ENCODE results near the gene PCNX2.

The PCNX2 gene

DNA sequence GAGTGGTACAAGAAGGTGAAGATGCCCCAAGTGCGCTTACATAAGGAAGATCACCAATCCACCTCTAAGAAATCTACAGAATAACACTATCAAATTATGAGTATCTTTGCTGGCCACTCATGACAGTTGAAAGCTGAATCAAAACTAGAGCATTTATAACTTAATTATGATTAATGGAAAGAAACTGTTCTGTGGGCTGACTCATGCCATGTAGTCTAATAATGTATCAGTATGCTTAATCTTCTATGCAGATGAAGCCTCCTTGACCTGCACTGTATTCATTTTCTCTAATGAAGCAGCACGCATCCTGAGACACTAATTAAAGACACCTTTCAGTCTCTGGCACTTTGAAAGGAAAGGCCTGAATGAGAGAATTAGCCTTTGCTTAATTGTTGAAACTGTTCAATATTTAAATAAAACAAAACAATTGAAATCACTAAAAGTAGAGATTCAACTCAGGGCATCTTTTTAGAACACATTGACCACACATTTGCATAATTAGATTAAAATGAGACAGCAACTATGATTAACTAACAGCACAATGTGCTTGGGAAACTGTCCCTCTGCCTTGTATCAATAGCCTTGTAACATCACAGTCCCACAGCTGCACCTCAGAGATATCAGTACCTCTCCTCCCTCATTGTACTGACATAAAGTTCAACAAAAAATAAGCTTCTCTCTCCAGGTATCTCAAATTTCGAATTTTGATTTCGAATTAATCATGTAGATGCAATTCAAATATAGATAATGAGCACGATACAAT, 239.5 kb downstream of the PCNX2 start:
- no peak for DNase-seq

DNA sequence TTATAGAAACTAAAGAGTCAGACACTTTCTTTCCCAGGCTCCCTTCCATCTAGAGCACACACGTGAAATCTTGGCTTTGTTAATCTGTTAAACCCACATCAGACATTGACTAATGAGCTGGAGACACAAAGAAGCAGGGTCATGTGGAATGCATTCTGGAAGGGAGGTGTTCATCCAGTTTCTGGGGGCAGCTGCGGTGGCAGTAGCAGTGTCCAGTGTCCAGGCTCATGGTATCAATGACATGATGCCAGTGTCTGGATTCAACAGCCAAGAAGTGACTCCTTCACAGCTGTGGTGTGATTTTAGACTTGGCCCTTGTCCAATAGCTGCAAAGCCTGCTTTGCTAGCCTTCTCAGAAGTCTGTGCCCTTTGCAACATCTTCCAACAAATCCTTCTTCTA, 249.9 kb downstream of the PCNX2 start:
- DNase-seq: no peak

DNA sequence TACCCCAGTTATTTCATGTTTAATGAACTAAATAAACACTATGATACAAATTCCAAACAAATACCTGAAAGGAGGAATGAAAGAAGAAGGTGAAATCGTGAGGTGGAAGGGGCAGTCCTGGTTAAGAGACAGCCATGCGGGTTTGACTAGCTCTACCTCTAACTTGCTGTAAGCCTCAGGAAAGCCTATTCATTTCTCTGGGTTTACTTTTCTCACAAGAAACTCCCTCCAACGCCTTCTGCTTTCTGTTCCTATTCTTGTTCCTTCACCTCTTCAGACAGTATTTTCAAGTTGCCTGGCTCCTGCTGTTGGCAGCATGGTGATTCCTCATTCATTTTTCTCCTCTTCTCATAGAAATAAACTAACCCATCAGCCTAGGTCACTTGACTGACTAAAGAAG, 252.7 kb downstream of the PCNX2 start:
- DNase-seq: no peak

DNA sequence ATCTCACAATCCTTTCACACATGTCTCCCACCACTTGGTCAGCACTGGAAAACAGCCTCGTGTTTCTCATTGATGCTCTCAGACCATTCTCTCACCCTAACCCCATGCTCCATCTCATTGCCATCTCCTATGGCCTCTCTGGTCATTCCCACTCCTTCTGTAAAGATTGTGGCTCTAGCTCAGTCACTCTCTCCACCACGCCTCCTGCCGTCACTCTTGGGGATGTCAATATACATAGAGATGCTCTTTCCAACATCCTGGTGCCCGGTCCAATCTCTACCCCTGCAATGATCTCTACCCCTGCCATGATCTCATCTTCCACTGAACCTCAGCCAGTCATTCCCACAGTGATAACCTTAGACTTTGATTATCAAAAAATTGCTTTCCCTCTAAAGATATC, 255.0 kb downstream of the PCNX2 start:
- DNase-seq: no peak

DNA sequence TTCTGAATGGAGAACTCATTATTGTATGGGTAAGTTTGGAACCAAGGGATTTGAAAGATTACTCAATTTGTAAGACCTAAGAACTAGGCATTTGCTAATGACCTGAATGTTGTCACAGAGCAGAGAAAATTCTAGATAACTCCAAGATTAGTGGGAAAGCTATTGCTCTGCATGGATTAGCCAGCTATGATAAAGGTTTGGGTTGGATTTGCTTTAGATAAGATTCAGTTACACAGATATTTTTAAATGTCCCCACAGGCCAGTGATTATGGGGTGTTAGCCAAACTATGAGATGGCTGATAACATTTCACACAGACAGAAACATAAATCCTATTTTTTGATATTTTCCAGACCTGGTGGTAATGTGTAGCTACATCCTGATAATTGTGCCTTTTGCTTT, 256.9 kb downstream of the PCNX2 start:
- DNase-seq: no peak

DNA sequence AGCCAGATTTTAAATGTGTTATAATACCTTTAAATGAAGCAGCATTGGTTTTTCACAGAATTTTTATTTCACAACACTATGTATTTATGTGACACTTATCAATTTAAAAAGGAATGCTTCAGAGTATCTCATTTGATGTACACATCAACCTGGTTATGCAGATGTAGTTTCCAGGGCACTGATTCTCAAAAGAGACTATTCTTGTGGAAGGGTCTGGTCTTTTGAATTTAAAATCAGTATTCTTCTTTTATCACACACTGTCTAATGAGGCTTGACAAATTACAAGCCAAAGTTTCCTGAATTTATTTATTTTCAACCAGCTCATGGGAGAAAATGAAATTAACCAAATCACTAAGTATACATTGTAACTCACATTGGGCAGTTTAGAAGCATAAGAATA, 257.7 kb downstream of the PCNX2 start:
- DNase-seq: no peak

DNA sequence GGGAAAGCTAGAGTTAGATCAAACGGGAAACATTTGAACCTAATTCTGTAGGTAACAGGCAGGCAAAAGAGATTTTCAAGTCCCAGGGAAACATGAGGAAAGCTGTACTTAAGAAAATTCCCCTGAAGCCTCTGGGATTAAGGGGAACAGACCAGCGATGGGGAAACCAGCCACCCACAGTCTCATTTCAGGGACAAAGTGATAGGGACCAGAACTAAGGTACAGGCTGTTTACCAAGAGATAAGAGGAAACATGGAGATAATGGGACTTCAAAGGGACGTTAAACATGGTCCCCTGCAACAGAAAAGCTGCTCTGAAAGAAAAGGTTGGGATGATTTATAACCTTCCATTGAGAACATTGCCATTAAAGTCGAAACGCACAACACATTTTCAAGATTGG, 260.7 kb downstream of the PCNX2 start:
- no peak for DNase-seq

DNA sequence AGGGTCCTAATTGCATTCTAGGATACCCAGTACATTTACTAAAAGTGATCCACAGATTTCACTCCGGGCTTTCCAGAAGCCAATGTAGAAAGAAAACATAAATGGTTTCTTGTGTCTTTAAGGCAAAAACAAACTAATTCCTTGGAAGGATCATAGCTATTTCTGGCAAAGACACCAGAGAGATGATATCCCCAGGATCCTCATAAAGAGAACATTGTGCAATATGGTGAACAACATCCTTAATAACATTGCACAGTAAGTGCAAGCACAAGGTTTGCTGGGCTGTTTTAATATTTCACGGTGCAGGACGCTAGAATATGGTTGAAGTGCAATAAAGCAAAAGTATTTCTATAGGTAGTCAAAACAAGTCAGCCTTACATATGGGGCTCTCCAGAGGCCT, 262.2 kb downstream of the PCNX2 start:
- DNase-seq: no peak

DNA sequence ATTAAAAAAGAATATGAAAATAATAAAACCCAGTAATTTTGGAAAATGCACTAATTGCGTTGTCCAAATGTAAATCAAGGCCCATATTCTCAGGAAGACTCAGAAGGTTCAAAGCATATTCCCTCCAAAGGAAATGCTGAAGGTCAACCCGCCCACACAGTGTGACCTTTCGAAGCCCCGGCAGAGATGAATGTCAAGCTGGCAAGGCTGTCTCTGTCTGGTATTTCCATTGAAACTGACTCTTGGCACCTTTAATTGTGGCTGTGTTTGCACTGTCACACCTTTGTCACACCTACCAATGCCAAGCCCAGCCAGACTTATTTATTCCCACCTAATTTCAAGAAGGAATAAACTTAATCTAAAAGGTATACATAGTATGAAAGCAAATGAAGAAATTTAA, 262.6 kb downstream of the PCNX2 start:
- DNase-seq: no peak

DNA sequence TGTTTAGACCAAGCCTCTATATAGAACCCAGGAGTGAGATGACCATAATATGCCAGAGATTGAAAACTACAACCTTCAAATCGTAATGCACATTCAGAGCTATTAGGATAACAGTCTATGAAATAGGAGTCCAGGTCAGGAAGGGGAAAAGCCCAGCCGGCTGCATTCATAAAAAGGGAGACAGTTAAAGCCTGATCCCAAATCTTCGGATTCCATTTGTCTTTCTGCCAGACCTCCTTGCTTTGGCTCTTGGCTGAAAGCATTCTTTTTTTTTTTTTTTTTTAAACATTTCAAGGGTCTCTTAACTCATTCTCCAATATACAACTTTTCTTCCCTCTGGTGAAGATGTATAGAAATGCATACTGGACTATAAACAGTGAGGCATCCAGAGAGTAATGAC, 264.0 kb downstream of the PCNX2 start:
- DNase-seq: no peak

DNA sequence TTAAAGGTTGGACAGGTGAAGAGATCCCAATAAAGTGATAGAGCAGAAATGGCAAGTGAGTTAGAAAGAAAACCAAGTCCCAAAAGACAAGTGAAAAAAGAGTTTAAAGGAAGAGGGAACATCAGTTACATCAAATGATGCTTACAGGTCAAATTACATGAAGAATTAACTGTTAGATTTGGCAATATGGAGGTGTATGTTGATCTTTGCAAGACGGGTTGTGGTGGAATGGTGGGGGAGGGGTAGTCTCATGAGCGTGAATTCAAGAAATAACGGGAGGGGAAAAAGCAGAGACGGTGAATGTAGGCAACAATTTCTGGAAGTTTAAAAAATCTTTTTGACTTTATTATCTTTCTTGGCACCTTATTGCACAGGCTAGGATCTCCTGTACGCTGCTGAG, 268.5 kb downstream of the PCNX2 start:
- no peak for DNase-seq

DNA sequence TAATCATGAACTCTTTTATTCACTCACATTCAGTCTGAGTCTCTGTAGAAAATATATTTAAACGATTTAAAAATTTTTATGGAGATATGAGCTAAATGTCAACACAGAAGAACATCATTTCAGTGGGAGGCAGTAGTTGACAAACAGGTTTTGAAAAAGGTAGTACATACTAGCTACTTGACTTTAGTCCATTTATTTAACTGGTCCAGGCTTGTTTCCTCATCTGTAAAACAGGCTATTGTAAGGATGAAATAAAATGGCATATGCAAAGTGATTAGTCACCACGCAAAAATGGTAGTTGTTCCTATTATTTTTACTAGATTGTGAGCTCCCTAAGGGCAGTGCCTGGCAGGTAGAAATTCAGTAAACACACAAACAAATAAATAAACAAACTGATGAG, 270.0 kb downstream of the PCNX2 start:
- no peak for DNase-seq

DNA sequence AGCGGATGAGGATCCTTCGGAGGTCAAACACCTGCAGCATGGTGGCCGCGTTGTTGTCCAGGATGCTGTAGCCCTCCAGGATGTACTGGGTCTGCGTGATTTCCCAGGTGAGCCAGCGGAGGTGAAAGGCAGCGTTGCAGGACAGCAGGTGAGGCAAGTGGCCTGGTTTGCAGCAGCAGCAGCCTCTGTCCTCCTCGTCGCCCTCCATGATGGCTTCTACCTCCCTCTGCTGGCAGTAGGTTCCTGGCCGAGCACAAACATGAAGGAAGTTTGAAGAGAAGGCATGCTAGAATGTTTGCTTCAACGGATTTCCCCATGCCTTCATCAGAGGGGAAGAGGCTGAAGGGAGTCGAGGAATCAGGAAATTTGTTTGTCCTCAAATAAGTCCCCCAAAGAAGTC, 270.4 kb downstream of the PCNX2 start:
- DNase-seq: no peak

DNA sequence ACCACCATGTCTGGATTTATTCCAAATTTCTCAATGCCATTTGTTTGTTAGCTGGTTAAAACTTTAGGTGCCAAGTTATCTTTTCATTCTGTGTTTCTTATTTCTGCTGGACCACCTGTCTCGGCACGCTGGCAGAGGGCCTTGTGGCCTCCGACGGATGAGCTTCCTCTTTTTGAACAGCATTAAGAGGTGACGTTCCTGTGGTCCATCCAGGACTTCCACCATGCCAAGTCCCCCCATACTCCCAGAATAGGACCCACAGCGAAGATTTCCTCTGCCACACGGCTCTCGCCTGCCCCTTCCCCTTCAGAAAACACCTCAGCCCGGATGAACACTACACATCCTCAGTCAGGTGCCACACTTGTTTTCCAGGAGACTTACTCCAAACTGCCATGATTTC, 271.3 kb downstream of the PCNX2 start:
- no peak for DNase-seq

DNA sequence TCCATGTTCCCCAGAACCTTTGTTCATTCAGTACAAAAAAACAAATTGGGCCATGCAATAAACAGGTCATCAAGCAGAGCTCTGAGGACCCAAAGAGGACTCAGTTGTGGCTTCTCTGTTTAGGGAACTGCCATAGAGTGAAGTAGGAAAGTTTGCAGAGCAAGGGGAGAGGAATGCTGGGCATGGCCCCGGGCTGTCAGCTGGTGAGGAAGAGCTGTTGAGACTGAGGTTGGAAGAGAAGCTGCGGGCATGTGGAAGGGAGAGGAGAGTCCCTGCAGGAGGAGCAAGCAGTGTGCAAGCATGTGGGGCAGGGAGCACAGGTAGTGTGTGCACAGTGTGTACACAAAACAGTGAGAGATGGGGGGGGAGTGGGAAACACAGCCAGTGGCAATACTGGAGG, 273.3 kb downstream of the PCNX2 start:
- no peak for DNase-seq

DNA sequence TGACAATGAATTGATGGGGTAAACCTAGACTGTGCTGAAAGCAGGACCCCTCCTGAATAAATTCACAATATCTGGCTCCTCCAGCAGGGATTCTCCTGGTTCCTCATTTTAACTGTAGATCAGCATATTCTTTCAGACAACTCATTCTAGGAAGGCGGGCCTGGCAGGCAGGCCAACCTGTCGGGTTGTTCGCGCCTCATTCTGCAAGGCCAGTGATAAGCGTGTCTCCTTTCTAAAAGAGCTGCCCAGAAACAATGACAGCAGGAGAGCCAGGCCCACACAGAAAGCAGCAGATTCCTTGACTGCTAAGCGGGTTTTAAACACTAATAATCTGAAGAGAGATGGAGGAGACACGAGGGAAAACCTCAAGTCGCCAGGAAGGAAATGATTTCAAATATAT, 275.1 kb downstream of the PCNX2 start:
- DNase-seq: no peak

DNA sequence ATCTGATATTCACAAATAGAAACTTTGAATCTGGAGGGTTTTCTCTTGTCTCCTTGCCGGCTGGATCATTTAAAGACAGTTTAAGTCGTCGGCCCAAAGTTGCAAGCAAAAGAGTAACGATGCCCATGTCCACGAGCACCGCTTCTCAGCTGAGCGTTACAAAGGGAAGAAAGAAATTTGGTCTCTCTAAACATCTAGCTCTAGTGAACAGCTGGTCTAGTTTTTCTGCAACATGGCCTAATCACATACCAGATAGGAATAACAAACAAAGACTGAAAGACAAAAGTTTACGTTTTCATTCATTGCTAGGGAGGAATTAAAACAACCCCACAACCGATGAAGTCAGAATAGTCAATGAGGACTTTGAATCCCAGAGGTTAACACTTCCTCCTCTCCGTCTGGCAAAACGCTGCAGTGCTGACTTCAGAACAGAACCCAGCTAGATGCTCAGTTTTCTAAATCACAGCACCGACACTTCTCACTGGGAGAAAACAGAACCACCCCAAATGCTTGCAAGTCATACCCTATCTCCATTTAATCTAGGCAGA, 275.7 kb downstream of the PCNX2 start:
- no peak for DNase-seq

DNA sequence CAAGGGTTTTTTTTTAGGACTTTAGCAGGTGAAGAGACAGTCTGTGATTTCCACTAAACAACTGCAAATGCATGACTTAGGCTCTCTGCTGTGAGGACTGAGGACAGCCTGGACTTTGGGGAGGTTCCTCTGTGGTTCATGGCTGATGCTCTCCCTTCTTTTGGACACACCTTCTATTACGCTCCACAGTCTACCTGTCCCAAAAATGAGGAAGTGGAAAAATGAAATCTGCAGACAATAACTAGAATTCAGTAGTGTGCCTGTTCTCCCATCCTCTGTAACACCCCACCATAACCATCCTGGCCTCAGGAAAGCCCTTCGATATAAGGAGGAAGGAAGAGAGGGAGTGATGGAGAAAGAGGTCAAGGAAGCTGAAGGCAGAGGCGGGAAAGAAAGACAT, 276.4 kb downstream of the PCNX2 start:
- DNase-seq: no peak

DNA sequence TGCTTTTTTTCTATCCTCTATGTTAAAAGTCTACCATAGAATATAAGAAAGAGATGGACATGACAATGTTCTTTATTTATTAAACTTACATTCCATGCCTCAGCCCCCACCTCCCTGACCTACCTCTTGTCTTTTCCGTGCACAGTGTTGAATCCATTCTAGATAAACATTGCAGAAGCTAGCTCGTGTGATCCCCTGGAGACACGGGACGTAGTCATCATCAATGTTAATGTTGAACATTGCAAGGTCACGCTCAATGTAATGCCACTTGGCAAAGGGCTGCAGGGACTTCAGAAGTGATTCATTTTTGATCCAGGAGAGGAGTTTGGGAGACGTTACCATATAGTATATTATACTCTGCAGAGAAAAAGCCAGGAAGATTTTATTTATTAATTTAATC, 278.7 kb downstream of the PCNX2 start:
- no peak for DNase-seq

DNA sequence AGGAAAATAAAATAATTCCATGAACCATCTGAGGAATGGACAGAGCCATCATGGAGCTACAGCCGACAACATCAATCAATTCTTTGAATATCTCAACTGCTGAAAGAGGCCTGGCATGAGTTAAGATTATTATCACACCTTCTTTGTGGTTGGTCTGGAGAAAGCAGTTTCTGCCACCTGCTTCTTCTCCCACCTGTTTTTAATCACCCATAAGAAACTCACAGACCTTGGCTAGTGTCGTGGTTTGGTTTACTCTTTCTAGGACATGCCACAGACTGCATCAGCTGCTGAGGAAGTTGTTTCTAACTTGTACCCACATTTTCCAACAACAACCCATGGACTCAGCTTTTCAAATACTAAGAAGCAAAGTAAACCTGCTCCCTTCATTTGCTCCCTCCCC, 279.6 kb downstream of the PCNX2 start:
- no peak for DNase-seq

DNA sequence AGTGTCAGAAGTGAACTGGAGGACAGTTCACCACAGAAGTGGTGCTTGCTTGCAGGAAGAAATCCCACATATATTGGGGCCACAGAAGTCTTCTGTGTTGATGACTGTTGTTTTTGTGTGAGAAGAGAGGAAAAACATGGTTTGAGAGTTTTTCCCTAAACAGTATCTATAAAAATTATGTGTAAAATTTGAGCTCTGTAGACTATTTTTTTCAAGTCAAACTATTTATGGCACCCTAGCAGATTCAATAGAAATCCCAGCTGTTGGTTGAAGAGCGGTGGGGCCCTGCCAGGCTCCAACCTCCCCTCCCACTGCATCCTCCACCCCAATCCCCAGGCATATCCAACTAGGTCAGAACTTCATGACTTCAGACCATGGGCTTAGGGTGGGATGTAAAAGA, 283.5 kb downstream of the PCNX2 start:
- DNase-seq: no peak

DNA sequence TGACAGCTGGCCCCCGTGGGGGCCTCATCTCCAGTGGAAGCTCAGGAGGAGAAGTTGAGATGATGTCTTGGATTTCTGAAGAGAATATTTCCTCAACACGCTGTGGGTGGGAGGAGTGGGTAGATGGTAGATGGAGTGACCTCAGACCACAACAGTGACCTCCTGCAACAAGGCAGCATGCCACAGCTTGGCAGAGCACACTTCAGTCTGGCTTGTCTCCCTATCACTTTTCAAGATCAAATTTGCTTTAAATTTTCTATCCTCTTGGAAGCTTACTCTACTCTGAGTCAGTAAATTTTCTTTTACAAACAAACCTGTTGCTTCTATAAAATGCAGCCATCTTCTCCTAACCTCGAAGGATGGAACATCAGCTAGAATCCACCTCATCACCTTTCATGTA, 285.4 kb downstream of the PCNX2 start:
- DNase-seq: no peak

DNA sequence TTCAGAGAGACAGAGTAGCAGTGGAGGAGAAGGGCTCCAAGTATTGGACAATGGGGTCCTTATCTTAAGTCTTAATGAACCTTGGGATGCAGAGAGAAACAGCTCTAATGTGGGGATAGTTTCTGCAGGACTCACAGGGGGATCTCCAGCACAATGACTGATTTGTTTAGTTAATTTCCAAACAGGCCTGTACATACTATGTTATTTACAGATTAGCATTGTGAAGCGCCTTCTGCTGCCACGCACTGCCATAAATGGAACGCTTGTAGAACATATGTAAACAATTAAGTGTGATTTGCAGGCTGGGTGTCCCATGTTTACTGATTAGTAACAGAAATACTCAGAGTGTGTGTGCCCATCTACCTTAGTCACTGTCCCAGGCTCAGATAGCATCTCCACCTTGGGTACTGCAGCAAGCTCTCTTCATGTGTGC, 289.0 kb downstream of the PCNX2 start:
- DNase-seq: no peak

DNA sequence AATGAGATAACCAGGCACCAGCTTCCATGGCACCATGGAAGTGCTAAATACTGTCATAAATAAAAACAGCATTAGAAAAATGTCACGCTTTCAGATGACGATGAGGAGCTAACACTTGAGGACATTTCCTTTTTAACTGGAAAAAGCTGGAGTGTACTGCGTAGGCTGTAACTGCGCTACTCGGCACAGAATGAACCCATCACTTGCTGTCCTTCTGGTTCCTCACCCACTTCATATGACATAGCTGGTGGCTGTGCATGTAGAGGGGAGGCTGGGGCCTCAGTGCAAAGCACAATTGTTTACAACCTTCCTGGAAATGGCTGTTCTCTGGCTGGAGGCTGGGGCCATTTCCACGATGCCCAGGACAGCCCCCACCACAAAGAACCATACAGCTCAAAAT, 289.4 kb downstream of the PCNX2 start:
- no peak for DNase-seq

DNA sequence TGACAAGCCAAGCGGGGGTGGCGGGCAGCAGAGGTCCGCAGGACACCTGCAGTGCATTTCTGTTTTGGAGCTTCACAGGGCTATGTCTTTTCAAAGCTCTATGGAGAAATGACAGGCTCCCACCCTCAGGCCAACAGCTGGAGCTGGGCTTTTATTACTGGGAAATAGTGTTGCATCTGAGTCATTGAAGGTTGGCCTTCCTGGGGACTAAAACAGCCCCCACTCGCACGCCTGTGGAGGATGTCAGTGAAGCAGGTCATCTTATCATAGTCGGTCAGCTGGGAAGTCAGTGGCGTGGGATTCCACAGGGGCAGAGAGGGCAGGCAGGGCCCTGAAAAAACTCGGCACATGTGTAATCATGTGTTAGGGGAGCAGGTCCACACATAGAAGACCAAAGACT, 289.8 kb downstream of the PCNX2 start:
- no peak for DNase-seq

All from effector CD8-positive, alpha-beta T cell (primary cell).